ENCODE results near the gene GATAD2A. TPM values are rescaled to one million over a fixed set of nuclear protein-coding genes. Genes with fewer than 3 reads are reported as not detected.

The GATAD2A gene
- total and polyA plus RNA-seq, 9 of the 15 experiments (the other 6 are each of a cell fraction or from before 2014, with no cell fraction given), result 2.4 to 226 (median 44.2) TPM

- Histone ChIP-seq H3K9me1 (ENCODE audit: control insufficient read depth, insufficient read depth, low read length) (no peaks in the 10 kb centered on the region), H4K20me1 (replicated peaks; ENCODE audit: control insufficient read depth, insufficient read depth, low read length) (0 out of 2 replicates have a peak, but pooled peaks cover 5% of the 10 kb centered on the region), H3K4me2 (ENCODE audit: insufficient read depth, low read length) (no peak overlapping the region), H2AFZ (ENCODE audit: low read depth, low read length) (no peak overlapping the region), H3K79me2 (ENCODE audit: control insufficient read depth, insufficient read depth, low read length) (no peaks in the 10 kb centered on the region), H3K9ac (ENCODE audit: insufficient read depth in 1 of 2, low read depth in 2 of 2, low read length in 2 of 2) (no peak overlapping the region; a peak in 1 of 4 replicates), H3K27ac (ENCODE audit: extremely low read depth, low read depth, low read length) (no peak overlapping the region), H3K36me3 (ENCODE audit: control insufficient read depth, insufficient read depth, low read length) (no peaks in the 10 kb centered on the region), H3K27me3 (ENCODE audit: control insufficient read depth in 2 of 2, insufficient read depth in 2 of 2, low read length in 2 of 2) (peaks cover 5 to 52% of the 10 kb centered on the region in 2 experiments), H3K9me3 (replicated peaks; ENCODE audit: control insufficient read depth, insufficient read depth, low read depth, low read length) (no peaks in the 10 kb centered on the region), H3K4me3 (no peak overlapping the region), H3K4me1 (replicated peaks in 1 of 2; ENCODE audit: control insufficient read depth in 2 of 2, insufficient read depth in 2 of 2, low read length in 2 of 2) (peaks cover 0 to 62% of the 10 kb centered on the region in 2 experiments; a peak in 2 of 5 replicates)
- POLR2A ChIA-PET, result interaction anchor here (0.6 kb wide), 1 partner anchor 100 kb away, joined by 3 read pairs; no protein-coding TSS in a partner anchor
- intact Hi-C loops (cut with micrococcal nuclease) (no loop called here), in situ Hi-C loops (cut with MboI) (loop anchor here (25.0 kb wide), 1 partner anchor 91 kb away; the partner anchor contains the start of genes GMIP and LPAR2)
- TF ChIP-seq TAF1 (IDR thresholded peaks at IDR 0.05; ENCODE audit: control insufficient read depth, extremely low read depth, insufficient read depth, low read length, severe bottlenecking), result no peak
- no peak for TF ChIP-seq TSHZ1 (CRISPR knock-in tag; IDR thresholded peaks at IDR 0.05)
- no peak for TF ChIP-seq MEF2D (tag; conservative IDR thresholded peaks at IDR 0.05; ENCODE audit: low read depth)
- TF ChIP-seq ARHGAP35 (IDR thresholded peaks at IDR 0.05; ENCODE audit: partially characterized antibody), result no peak
- TF ChIP-seq PTBP1 (IDR thresholded peaks at IDR 0.05; ENCODE audit: low read depth, low read length), result no peak
- TF ChIP-seq E2F3 (CRISPR knock-in tag; IDR thresholded peaks at IDR 0.05), result no peak
- TF ChIP-seq KAT7 (CRISPR knock-in tag; IDR thresholded peaks at IDR 0.05; ENCODE audit: borderline replicate concordance), result no peak
- TF ChIP-seq ZNF121 (CRISPR knock-in tag; conservative IDR thresholded peaks at IDR 0.05), result no peak
- TF ChIP-seq ZNF444 (CRISPR knock-in tag; IDR thresholded peaks at IDR 0.05), result no peak
- no peak for TF ChIP-seq MYNN (IDR thresholded peaks at IDR 0.05)
- TF ChIP-seq MYNN (CRISPR knock-in tag; IDR thresholded peaks at IDR 0.05), result no peak
- no peak for TF ChIP-seq EWSR1 (IDR thresholded peaks at IDR 0.05; ENCODE audit: borderline replicate concordance, low read depth, partially characterized antibody)
- TF ChIP-seq TFAP4 (CRISPR knock-in tag; IDR thresholded peaks at IDR 0.05; ENCODE audit: borderline replicate concordance), result no peak
- no peak for TF ChIP-seq ZNF449 (CRISPR knock-in tag; IDR thresholded peaks at IDR 0.05)
- no peak for TF ChIP-seq MCM7 (IDR thresholded peaks at IDR 0.05)
- no peak for TF ChIP-seq TCF7 (IDR thresholded peaks at IDR 0.05; ENCODE audit: borderline replicate concordance)
- no peak for TF ChIP-seq NR0B1 (IDR thresholded peaks at IDR 0.05; ENCODE audit: partially characterized antibody)
- DNase-seq (ENCODE audit: extremely low read depth in 1 of 4, low spot score in 3 of 4) (no peak), FAIRE-seq (no peak), ATAC-seq (no peak)
- CTCF ChIA-PET (ENCODE audit: low intra/inter-chr PET ratio), result no interaction called here
- 2% methylated on average over 18 of the region's 19 CpGs for WGBS (ENCODE audit: insufficient coverage, low coverage, missing lambda C conversion rate)
- BruUV-seq (replicated peaks), result no TSS peak
These were observed 141.3 kb downstream of the GATAD2A start for GRCh38 chr19:19546751-19547162.
